HEK293 (cell line): ENCODE data around the gene MEGF6.

ENCODE experiments used
- BCL11A ChIP-seq: fragments of 450-650 bp; formaldehyde crosslinking; IDR thresholded peaks from 2 replicates; pipeline ENCODE4 v1.5.1; 2016; ENCODE audit warnings: low read depth, missing biosample characterization, missing genetic modification characterization
- CTCF ChIP-seq: fragments of 450-650 bp; formaldehyde crosslinking; IDR thresholded peaks from 2 replicates; pipeline ENCODE4 v1.5.1; 2016; ENCODE audit warnings: missing biosample characterization, missing genetic modification characterization
- MYNN ChIP-seq: fragments of 450-650 bp; formaldehyde crosslinking; IDR thresholded peaks from 2 replicates; pipeline ENCODE4 v1.5.1; 2016; ENCODE audit warnings: missing biosample characterization, missing genetic modification characterization, borderline replicate concordance
- SETDB1 ChIP-seq: IDR thresholded peaks from one replicate; pipeline ENCODE4 v1.6.1; 2017; ENCODE audit warnings: mild to moderate bottlenecking, low read length, moderate library complexity, mixed read lengths; ENCODE audit not compliant: insufficient read length
- TCF7L2 ChIP-seq: IDR thresholded peaks from 2 replicates; pipeline ENCODE4 v1.6.1; 2011; ENCODE audit warnings: low read depth, mild to moderate bottlenecking, inconsistent platforms, low read length, moderate library complexity, borderline replicate concordance
- ZBTB1 ChIP-seq: fragments of 450-650 bp; formaldehyde crosslinking; IDR thresholded peaks from 2 replicates; pipeline ENCODE4 v1.5.1; 2016; ENCODE audit warnings: missing biosample characterization, missing genetic modification characterization
- ZBTB20 ChIP-seq: fragments of 450-650 bp; formaldehyde crosslinking; IDR thresholded peaks from 2 replicates; pipeline ENCODE4 v1.5.1; 2016; ENCODE audit warnings: missing biosample characterization, missing genetic modification characterization
- ZNF18 ChIP-seq: fragments of 450-650 bp; formaldehyde crosslinking; IDR thresholded peaks from 2 replicates; pipeline ENCODE4 v1.5.1; 2016; ENCODE audit warnings: missing biosample characterization, missing genetic modification characterization
- ZNF184 ChIP-seq: fragments of 450-650 bp; IDR thresholded peaks from 2 replicates; pipeline ENCODE4 v1.5.1; 2018; ENCODE audit warnings: missing biosample characterization, mild to moderate bottlenecking, missing genetic modification characterization
- ZNF239 ChIP-seq: fragments of 450-650 bp; formaldehyde crosslinking; IDR thresholded peaks from 2 replicates; pipeline ENCODE4 v1.5.1; 2016; ENCODE audit warnings: missing biosample characterization, missing genetic modification characterization
- ZNF600 ChIP-seq: fragments of 450-650 bp; formaldehyde crosslinking; IDR thresholded peaks from 2 replicates; pipeline ENCODE4 v1.5.1; 2016; ENCODE audit warnings: missing biosample characterization, missing genetic modification characterization
- ZNF629 ChIP-seq: fragments of 450-650 bp; formaldehyde crosslinking; IDR thresholded peaks from 2 replicates; pipeline ENCODE4 v1.5.1; 2017; ENCODE audit warnings: missing biosample characterization, missing genetic modification characterization
- ZSCAN30 ChIP-seq: fragments of 450-650 bp; IDR thresholded peaks from 2 replicates; pipeline ENCODE4 v1.5.1; 2018; ENCODE audit warnings: missing biosample characterization, mild to moderate bottlenecking, missing genetic modification characterization, moderate library complexity

- TF ChIP-seq TCF7L2 (no peak), ZSCAN30 (tag by site-specific recombination) (no peak), ZNF18 (no peak), CTCF (tag by site-specific recombination) (no peak), BCL11A (no peak), ZNF184 (tag by site-specific recombination) (no peak), ZNF629 (no peak), ZNF600 (tag by site-specific recombination) (no peak), ZBTB1 (tag by site-specific recombination) (no peak), SETDB1 (no peak), ZNF239 (tag by site-specific recombination) (no peak), ZBTB20 (tag by site-specific recombination) (no peak), MYNN (no peak)
Measured at GRCh38 chr1:3444736-3445135, 166.6 kb downstream of the MEGF6 start.
